Endodermal cell (in vitro differentiated cells): ENCODE results near the gene FAM43A. TPM values are rescaled to one million over a fixed set of nuclear protein-coding genes. Genes with fewer than 3 reads are reported as not detected.

Source experiments
- DNase-seq: peaks from one replicate; pipeline ENCODE4 v3.0.0-alpha.2; 2017
- H3K27ac ChIP-seq: 2 replicates; pipeline ENCODE4 v1.5.1; 2013; ENCODE audit warnings: mild to moderate bottlenecking, low read depth, low read length, moderate library complexity
- H3K27me3 ChIP-seq: 2 replicates; pipeline ENCODE4 v1.6.1; 2013; ENCODE audit warnings: mild to moderate bottlenecking, low read length, moderate library complexity; ENCODE audit not compliant: insufficient read depth, control insufficient read depth, poor library complexity, severe bottlenecking
- H3K36me3 ChIP-seq: 2 replicates; pipeline ENCODE4 v1.7.0; 2013; ENCODE audit warnings: mild to moderate bottlenecking, low read length, moderate library complexity; ENCODE audit not compliant: control insufficient read depth, insufficient read depth
- H3K4me1 ChIP-seq: one replicate; pipeline ENCODE4 v1.7.0; 2013; ENCODE audit warnings: low read length; ENCODE audit not compliant: control insufficient read depth, insufficient read depth
- H3K4me3 ChIP-seq: 2 replicates; pipeline ENCODE4 v1.5.1; 2013; ENCODE audit warnings: mild to moderate bottlenecking, low read length, moderate library complexity
- H3K9ac ChIP-seq: 2 replicates; pipeline ENCODE4 v1.6.1; 2013; ENCODE audit warnings: mild to moderate bottlenecking, low read length, moderate library complexity; ENCODE audit not compliant: poor library complexity, severe bottlenecking; ENCODE audit errors: extremely low read depth
- H3K9me3 ChIP-seq: 2 replicates; pipeline ENCODE4 v1.6.1; 2013; ENCODE audit warnings: mild to moderate bottlenecking, low read length, moderate library complexity; ENCODE audit not compliant: control insufficient read depth
- H3K27ac Mint-ChIP-seq: 2 replicates; pipeline ENCODE4 v1.8.0; 2020; ENCODE audit warnings: mixed read lengths
- H3K27me3 Mint-ChIP-seq: 2 replicates; pipeline ENCODE4 v1.8.0; 2021; ENCODE audit warnings: mild to moderate bottlenecking, mixed read lengths; ENCODE audit not compliant: insufficient read depth
- H3K36me3 Mint-ChIP-seq: 2 replicates; pipeline ENCODE4 v1.8.0; 2020; ENCODE audit warnings: low read depth, mixed read lengths
- H3K4me1 Mint-ChIP-seq: 2 replicates; pipeline ENCODE4 v1.8.0; 2020; ENCODE audit warnings: mixed read lengths
- H3K4me3 Mint-ChIP-seq: 2 replicates; pipeline ENCODE4 v1.8.0; 2020; ENCODE audit warnings: mild to moderate bottlenecking, moderate library complexity, mixed read lengths
- H3K9me3 Mint-ChIP-seq: 2 replicates; pipeline ENCODE4 v1.8.0; 2020; ENCODE audit warnings: mild to moderate bottlenecking, mixed read lengths
- CTCF ChIP-seq: fragments of 200-600 bp; sonication (generic); conservative IDR thresholded peaks from 2 replicates; pipeline ENCODE4 v1.5.0; 2021; ENCODE audit warnings: antibody characterized with exemption, mild to moderate bottlenecking
- WGBS, 2 experiments: methylation state at CpG; one replicate each; pipeline versions ENCODE4 v1.1.5 to v1.1.7; 2013; ENCODE audit warnings: missing lambda C conversion rate in 2 of 2, mixed read lengths in 1 of 2; ENCODE audit not compliant: insufficient coverage in 1 of 2, insufficient read length in 1 of 2; 5-methylcytosine and 5-hydroxymethylcytosine counted together
- total RNA-seq, 2 donors: library from RNA; stranded (reverse); fragmentation: NEBNext Ultra II Directional in 1 of 2; extraction: Animal tissue kit (Norgen Biotek cat#: 25700) in 1 of 2; gene quantifications; 2 replicates in 1 of 2; 3 replicates in 1 of 2; pipeline ENCODE4 v1.2.1, GENCODE V29; 2021

FAM43A gene
- total RNA-seq, 2 donors from 2014 or later: 0.58 to 4.4 TPM

- H3K27me3 ChIP-seq: no peaks in the 10 kb centered on the region
- no peak for DNase-seq
- no peak for TF ChIP-seq CTCF
- H3K4me1 ChIP-seq: peaks cover 3% of the 10 kb centered on the region
- Mint-ChIP-seq H3K9me3 (no peaks in the 10 kb centered on the region), H3K27ac (no peak overlapping the region), H3K4me1 (peaks cover 46% of the 10 kb centered on the region), H3K27me3 (peaks cover 2% of the 10 kb centered on the region), H3K4me3 (no peak overlapping the region), H3K36me3 (no peaks in the 10 kb centered on the region)
- no peak overlapping the region for H3K27ac ChIP-seq
- no peaks in the 10 kb centered on the region for H3K9me3 ChIP-seq
- no peak overlapping the region for H3K9ac ChIP-seq
- H3K4me3 ChIP-seq: no peak overlapping the region
- 91 to 97% methylated on average over 2 of the region's 2 CpGs for WGBS, 2 experiments
- H3K36me3 ChIP-seq: no peaks in the 10 kb centered on the region
These were observed 43.3 kb downstream of the FAM43A start for GRCh38 chr3:194728986-194729385.

GRCh38 chr3:194730365-194730764 is 44.7 kb downstream of the FAM43A start:
- Mint-ChIP-seq H3K27ac (no peak overlapping the region), H3K36me3 (no peaks in the 10 kb centered on the region), H3K9me3 (peaks cover 4% of the 10 kb centered on the region), H3K27me3 (peaks cover 2% of the 10 kb centered on the region), H3K4me1 (peaks cover 38% of the 10 kb centered on the region), H3K4me3 (no peak overlapping the region)
- Histone ChIP-seq H3K4me1 (peaks cover 3% of the 10 kb centered on the region), H3K9ac (no peak overlapping the region), H3K4me3 (no peak overlapping the region), H3K27ac (no peak overlapping the region), H3K9me3 (no peaks in the 10 kb centered on the region), H3K27me3 (no peaks in the 10 kb centered on the region), H3K36me3 (no peaks in the 10 kb centered on the region)
- DNase-seq: no peak
- no peak for TF ChIP-seq CTCF
- WGBS, 2 experiments: 50 to 60% methylated on average over 4 to 10 of the region's 10 CpGs

GRCh38 chr3:194731506-194732073 is 45.9 kb downstream of the FAM43A start:
- no peak for TF ChIP-seq CTCF
- H3K4me3 Mint-ChIP-seq: no peak overlapping the region

More at GRCh38 chr3:194731506-194732073, 45.9 kb downstream of the FAM43A start:
- Mint-ChIP-seq H3K27me3 (peaks cover 2% of the 10 kb centered on the region), H3K27ac (no peak overlapping the region), H3K9me3 (peaks cover 7% of the 10 kb centered on the region), H3K36me3 (no peaks in the 10 kb centered on the region), H3K4me1 (peaks cover 29% of the 10 kb centered on the region)
- Histone ChIP-seq H3K27me3 (peaks cover 8% of the 10 kb centered on the region), H3K9ac (no peak overlapping the region), H3K27ac (no peak overlapping the region), H3K4me1 (peaks cover 3% of the 10 kb centered on the region), H3K36me3 (no peaks in the 10 kb centered on the region), H3K9me3 (no peaks in the 10 kb centered on the region), H3K4me3 (no peak overlapping the region)
- no peak for DNase-seq
- WGBS, 2 experiments: 87 to 90% methylated on average over 5 of the region's 5 CpGs
